Posterior cingulate gyrus (tissue), 11 donors: ENCODE results near the gene CCL5.
"Not testable (repeated sequence)": the region's sequence is repeated elsewhere in the genome, so short reads cannot be mapped to it uniquely, and the experiment has no call there.

ENCODE experiments used
- DNase-seq, 10 donors: peaks; one replicate each; pipeline versions ENCODE4 v3.0.0 to v3.0.0-alpha.2; 2020 to 2021; ENCODE audit warnings: mixed read lengths in 3 of 10
- intact Hi-C: fragments of 100-400 bp; cut with DNase I; formaldehyde crosslinking; loops from one replicate; pipeline ENCODE4 v1.15.1; 2023

Gene CCL5

GRCh38 chr17:35900708-35901480 is 20.7 kb upstream of the CCL5 start:
- no peak for DNase-seq

GRCh38 chr17:35900280-35900679 is 20.1 kb upstream of the CCL5 start:
- DNase-seq: no peak
- intact Hi-C loops: no loop called here

More at GRCh38 chr17:35900708-35901480, 20.7 kb upstream of the CCL5 start:
- intact Hi-C loops: no loop called here

GRCh38 chr17:35898283-35899070 is 18.3 kb upstream of the CCL5 start:
- DNase-seq: no peak
- intact Hi-C loops: no loop called here

GRCh38 chr17:35897772-35898171 is 17.6 kb upstream of the CCL5 start:
- DNase-seq, intact Hi-C loops: not testable (repeated sequence)

- DNase-seq: no peak
- intact Hi-C loops: no loop called here
Observed at GRCh38 chr17:35895636-35896587, 15.8 kb upstream of the CCL5 start.

- no peak for DNase-seq
- intact Hi-C loops: no loop called here
Observed at GRCh38 chr17:35894206-35894605, 14.0 kb upstream of the CCL5 start.

- no peak for DNase-seq
- intact Hi-C loops: no loop called here
Observed at GRCh38 chr17:35893751-35894150, 13.6 kb upstream of the CCL5 start.

- intact Hi-C loops: no loop called here
- DNase-seq: no peak
Observed at GRCh38 chr17:35892091-35893035, 12.2 kb upstream of the CCL5 start.

- intact Hi-C loops: no loop called here
- no peak for DNase-seq
Observed at GRCh38 chr17:35891269-35891668, 11.1 kb upstream of the CCL5 start.

GRCh38 chr17:35890774-35891155 is 10.6 kb upstream of the CCL5 start:
- no peak for DNase-seq
- intact Hi-C loops: no loop called here

- peak in 2 of 10 donors; percentile 16 to 24 for DNase-seq
- intact Hi-C loops: no loop called here
Observed at GRCh38 chr17:35889818-35890773, 9.9 kb upstream of the CCL5 start.

- intact Hi-C loops: no loop called here
- DNase-seq: no peak
Observed at GRCh38 chr17:35889241-35889640, 9.1 kb upstream of the CCL5 start.

GRCh38 chr17:35878361-35878760 is 1.8 kb downstream of the CCL5 start:
- intact Hi-C loops: no loop called here
- DNase-seq: no peak

- intact Hi-C loops: no loop called here
- no peak for DNase-seq
Observed at GRCh38 chr17:35877345-35878029, 2.7 kb downstream of the CCL5 start.

- no peak for DNase-seq
- intact Hi-C loops: no loop called here
Observed at GRCh38 chr17:35876534-35876933, 3.6 kb downstream of the CCL5 start.

- intact Hi-C loops: no loop called here
- no peak for DNase-seq
Observed at GRCh38 chr17:35875800-35876139, 4.4 kb downstream of the CCL5 start.

GRCh38 chr17:35875072-35875799 is 4.9 kb downstream of the CCL5 start:
- intact Hi-C loops: no loop called here
- DNase-seq: no peak
